H1 (cell line): Measurements from ENCODE around the gene DNAH10. TPM values are rescaled to one million over a fixed set of nuclear protein-coding genes. Genes with fewer than 3 reads are reported as not detected.
"Not testable (repeated sequence)": the region's sequence is repeated elsewhere in the genome, so short reads cannot be mapped to it uniquely, and the experiment has no call there.

Source experiments
- CTCF ChIA-PET: fragments of 300-600 bp; sonication (Branson Sonifier 250); formaldehyde crosslinking; loops from one replicate; lab custom pipeline; 2021; ENCODE audit not compliant: partially characterized antibody; lab: Charles Lee
- POLR2A ChIA-PET: fragments of 300-600 bp; sonication (Branson Sonifier 250); formaldehyde crosslinking; loops from one replicate; lab custom pipeline; 2021; ENCODE audit warnings: inconsistent platforms; ENCODE audit not compliant: partially characterized antibody; lab: Charles Lee
- DNase-seq, 2 experiments: peaks; one replicate each; pipeline versions ENCODE4 v3.0.0 to v3.0.0-alpha.2; 2010 to 2022; ENCODE audit warnings: low spot score in 2 of 2, low read depth in 1 of 2, mixed read lengths in 1 of 2
- FAIRE-seq: peaks from 2 replicates; lab custom pipeline; 2011; peaks lifted over from hg19 to GRCh38; lab: Jason Lieb, UNC
- H2AFZ ChIP-seq: 2 replicates; pipeline ENCODE4 v1.8.1; 2012; ENCODE audit warnings: low read length, inconsistent platforms
- H2AK5ac ChIP-seq: 2 replicates; pipeline ENCODE4 v1.6.1; 2013; ENCODE audit warnings: low read depth, low read length
- H2BK120ac ChIP-seq: replicated peaks from 2 replicates; pipeline ENCODE3; 2013; ENCODE audit warnings: low read depth, low read length, inconsistent platforms
- H2BK12ac ChIP-seq: 2 replicates; pipeline ENCODE4 v1.6.1; 2013; ENCODE audit warnings: low read depth, low read length
- H2BK15ac ChIP-seq: 2 replicates; pipeline ENCODE4 v1.6.1; 2013; ENCODE audit warnings: low read length
- H2BK20ac ChIP-seq: 2 replicates; pipeline ENCODE4 v1.6.1; 2013; ENCODE audit warnings: low read length
- H2BK5ac ChIP-seq: 2 replicates; pipeline ENCODE4 v1.6.1; 2013; ENCODE audit warnings: low read depth, low read length
- H3K14ac ChIP-seq: 2 replicates; pipeline ENCODE4 v1.6.1; 2013; ENCODE audit warnings: inconsistent platforms; ENCODE audit not compliant: insufficient read length
- H3K18ac ChIP-seq: 2 replicates; pipeline ENCODE4 v1.6.1; 2013; ENCODE audit warnings: low read length; ENCODE audit errors: extremely low read depth
- H3K23ac ChIP-seq: 2 replicates; pipeline ENCODE4 v1.6.1; 2013; ENCODE audit warnings: inconsistent platforms; ENCODE audit not compliant: insufficient read length
- H3K23me2 ChIP-seq: 2 replicates; pipeline ENCODE4 v1.6.1; 2013; ENCODE audit warnings: low read depth, low read length
- H3K27ac ChIP-seq: 2 replicates; pipeline ENCODE4 v1.6.1; 2011; ENCODE audit warnings: low read depth, low read length, inconsistent platforms
- H3K27me3 ChIP-seq, 4 experiments: replicated peaks in 1 of 4; 1 replicate in 1 of 4; 2 replicates in 3 of 4; pipeline versions ENCODE4 v1.6.1 to v1.8.1; 2011 to 2013; ENCODE audit warnings: low read length in 3 of 4, mild to moderate bottlenecking in 3 of 4, inconsistent platforms in 2 of 4, mixed read lengths in 2 of 4, moderate library complexity in 1 of 4; ENCODE audit not compliant: control insufficient read depth in 3 of 4, insufficient read depth in 3 of 4; ENCODE audit errors: extremely low read depth in 1 of 4
- H3K36me3 ChIP-seq, 4 experiments: 2 replicates each; pipeline versions ENCODE4 v1.6.1 to v1.8.1; 2011 to 2013; ENCODE audit warnings: mild to moderate bottlenecking in 4 of 4, low read length in 3 of 4, moderate library complexity in 2 of 4, control low read depth in 1 of 4, inconsistent platforms in 1 of 4; ENCODE audit not compliant: insufficient read depth in 4 of 4, control insufficient read depth in 2 of 4
- H3K4ac ChIP-seq: replicated peaks from 2 replicates; pipeline ENCODE3; 2013; ENCODE audit warnings: low read length, low read depth, mixed read lengths, inconsistent platforms; ENCODE audit not compliant: insufficient read length
- H3K4me1 ChIP-seq, 4 experiments: replicated peaks in 1 of 4; 1 replicate in 1 of 4; 2 replicates in 3 of 4; pipeline versions ENCODE4 v1.6.1 to v1.8.1; 2011 to 2013; ENCODE audit warnings: low read length in 3 of 4, inconsistent platforms in 2 of 4, mixed read lengths in 1 of 4; ENCODE audit not compliant: insufficient read depth in 4 of 4, control insufficient read depth in 3 of 4
- H3K4me2 ChIP-seq, 2 experiments: 2 replicates each; pipeline versions ENCODE4 v1.6.1 to v1.8.1; 2011 to 2013; ENCODE audit warnings: low read depth in 2 of 2, low read length in 2 of 2, control low read depth in 1 of 2, inconsistent platforms in 1 of 2, mild to moderate bottlenecking in 1 of 2; ENCODE audit not compliant: insufficient read depth in 1 of 2
- H3K4me3 ChIP-seq, 4 experiments: fragments of 200-600, 300-600 bp in 1 of 4; sonication (generic), shearing (Covaris generic), sonication (Bioruptor Twin) in 1 of 4; 2 replicates each; pipeline versions ENCODE4 v1.5.1 to v1.8.1; 2011 to 2016; ENCODE audit warnings: low read length in 4 of 4, low read depth in 3 of 4, control low read depth in 2 of 4, inconsistent platforms in 2 of 4, mild to moderate bottlenecking in 2 of 4, mixed read lengths in 1 of 4, moderate library complexity in 1 of 4; ENCODE audit not compliant: insufficient read depth in 2 of 4; ENCODE audit errors: extremely low read depth in 1 of 4
- H3K56ac ChIP-seq: replicated peaks from 2 replicates; pipeline ENCODE3; 2013; ENCODE audit warnings: low read depth, mild to moderate bottlenecking, mixed read lengths, low read length, inconsistent platforms; ENCODE audit not compliant: insufficient read length
- H3K79me1 ChIP-seq: 2 replicates; pipeline ENCODE4 v1.6.1; 2013; ENCODE audit warnings: low read depth, low read length, control low read depth
- H3K79me2 ChIP-seq, 2 experiments: 2 replicates each; pipeline versions ENCODE4 v1.6.1 to v1.8.1; 2012 to 2013; ENCODE audit warnings: low read length in 2 of 2, mild to moderate bottlenecking in 2 of 2, inconsistent platforms in 1 of 2; ENCODE audit not compliant: insufficient read depth in 2 of 2, control insufficient read depth in 1 of 2
- H3K9ac ChIP-seq, 4 experiments: replicated peaks in 1 of 4; 1 replicate in 1 of 4; 2 replicates in 3 of 4; pipeline versions ENCODE4 v1.6.1 to v1.8.1; 2011 to 2013; ENCODE audit warnings: low read depth in 3 of 4, low read length in 3 of 4, control low read depth in 2 of 4, mild to moderate bottlenecking in 2 of 4, moderate library complexity in 2 of 4, inconsistent platforms in 1 of 4; ENCODE audit errors: extremely low read depth in 1 of 4
- H3K9me3 ChIP-seq, 2 experiments: 2 replicates each; pipeline versions ENCODE4 v1.6.1 to v1.8.1; 2012 to 2013; ENCODE audit warnings: mild to moderate bottlenecking in 2 of 2, moderate library complexity in 2 of 2, control low read depth in 1 of 2, inconsistent platforms in 1 of 2, low read depth in 1 of 2, low read length in 1 of 2, mixed read lengths in 1 of 2; ENCODE audit not compliant: insufficient read depth in 2 of 2
- H4K20me1 ChIP-seq, 2 experiments: replicated peaks in 1 of 2; 2 replicates each; pipeline versions ENCODE3 to v1.8.1; 2011 to 2013; ENCODE audit warnings: inconsistent platforms in 2 of 2, low read length in 2 of 2, mild to moderate bottlenecking in 1 of 2; ENCODE audit not compliant: insufficient read depth in 2 of 2, control insufficient read depth in 1 of 2
- H4K5ac ChIP-seq: 2 replicates; pipeline ENCODE4 v1.6.1; 2013; ENCODE audit warnings: low read length, low read depth, mixed read lengths, inconsistent platforms; ENCODE audit not compliant: insufficient read length
- H4K8ac ChIP-seq: 2 replicates; pipeline ENCODE4 v1.8.0; 2013; ENCODE audit warnings: mild to moderate bottlenecking, moderate library complexity, low read length, inconsistent platforms; ENCODE audit not compliant: insufficient read depth; ENCODE audit errors: extremely low read depth
- H4K91ac ChIP-seq: replicated peaks from 2 replicates; pipeline ENCODE3; 2013; ENCODE audit warnings: low read length, mixed read lengths, inconsistent platforms; ENCODE audit not compliant: insufficient read length
- WGBS, 2 experiments: shearing (Covaris generic) in 1 of 2; methylation state at CpG; one replicate each; pipeline versions ENCODE4 v1.1.6 to v1.1.7; 2013 to 2015; ENCODE audit warnings: low lambda C conversion rate in 2 of 2, mixed read lengths in 2 of 2, inconsistent platforms in 1 of 2, low coverage in 1 of 2, missing lambda C conversion rate in 1 of 2; ENCODE audit not compliant: insufficient replicate concordance in 2 of 2, insufficient coverage in 1 of 2, insufficient read length in 1 of 2; ENCODE audit errors: extremely low coverage in 1 of 2, missing lambda C conversion rate in 1 of 2; 5-methylcytosine and 5-hydroxymethylcytosine counted together
- polyA plus RNA-seq, 7 experiments: library from polyadenylated mRNA; depleted of rRNA in 3 of 7; stranded (reverse) in 5 of 7; unstranded in 2 of 7; fragments of >200 nt in 5 of 7; fragments of 200-250 nt in 2 of 7; gene quantifications; 1 replicate in 5 of 7; 2 replicates in 1 of 7; 4 replicates in 1 of 7; pipeline versions ENCODE4 v1.2.1 to v1.2.3, GENCODE V29; 2011 to 2013; ENCODE audit warnings: missing spikeins in 2 of 7, mixed read lengths in 2 of 7
- total RNA-seq: library from RNA; stranded (reverse); fragmentation: NEBNext Ultra II Directional; extraction: Animal tissue kit (Norgen Biotek cat#: 25700); gene quantifications from 2 replicates; pipeline ENCODE4 v1.2.1, GENCODE V29; 2021

Gene DNAH10
- total and polyA plus RNA-seq, 2 of the 8 experiments (the other 6 are each of a cell fraction or from before 2014, with no cell fraction given) = 0.02 to 0.24 TPM

GRCh38 chr12:123911672-123912409 lies 149.7 kb downstream of the DNAH10 start:
- H3K18ac ChIP-seq, H3K4ac ChIP-seq, H3K27me3 ChIP-seq, H3K4me3 ChIP-seq, H2BK120ac ChIP-seq, H4K5ac ChIP-seq, H3K23ac ChIP-seq, H3K79me2 ChIP-seq, H3K23me2 ChIP-seq, H3K36me3 ChIP-seq, H3K27ac ChIP-seq, H4K91ac ChIP-seq, H2BK12ac ChIP-seq, H3K9ac ChIP-seq, H3K4me1 ChIP-seq, H2BK5ac ChIP-seq, H3K79me1 ChIP-seq, DNase-seq, POLR2A ChIA-PET, H3K9me3 ChIP-seq, H4K8ac ChIP-seq, FAIRE-seq, H2BK20ac ChIP-seq, H3K14ac ChIP-seq, H2AK5ac ChIP-seq, H4K20me1 ChIP-seq, H3K4me2 ChIP-seq, H3K56ac ChIP-seq, H2AFZ ChIP-seq, H2BK15ac ChIP-seq: not testable (repeated sequence)
- 60% methylated on average over 1 of the region's 9 CpGs; no CpG with 5 or more reads in 1 of the 2 experiments for WGBS, 2 experiments
- CTCF ChIA-PET = interaction anchor here (4.6 kb wide), 1 partner anchor 27 kb away, joined by 23 read pairs; no protein-coding TSS in a partner anchor
